WERI-Rb-1 (cell line): Measurements from ENCODE around the gene MPND.

Experiments
- DNase-seq: peaks from one replicate; pipeline ENCODE4 v3.0.0-alpha.2; 2020
- H3K27ac ChIP-seq: fragments of 250-450 bp; sonication (Bioruptor Pico); 2 replicates; pipeline ENCODE4 v1.5.1; 2020; ENCODE audit warnings: mild to moderate bottlenecking, moderate library complexity
- H3K27me3 ChIP-seq: fragments of 250-450 bp; sonication (Bioruptor Pico); 2 replicates; pipeline ENCODE4 v1.5.1; 2021; ENCODE audit warnings: mild to moderate bottlenecking, low read depth, moderate library complexity; ENCODE audit not compliant: insufficient read depth, severe bottlenecking
- H3K36me3 ChIP-seq: fragments of 250-450 bp; sonication (Bioruptor Pico); 2 replicates; pipeline ENCODE4 v1.5.1; 2020; ENCODE audit warnings: mild to moderate bottlenecking, moderate library complexity
- H3K4me3 ChIP-seq: 2 replicates; pipeline ENCODE4 v1.5.1; 2011; ENCODE audit warnings: low read depth, mild to moderate bottlenecking, control low read depth, low read length
- H3K9me3 ChIP-seq: fragments of 250-450 bp; sonication (Bioruptor Pico); 2 replicates; pipeline ENCODE4 v1.5.1; 2021; ENCODE audit warnings: mild to moderate bottlenecking, moderate library complexity; ENCODE audit not compliant: severe bottlenecking
- TF ChIP-seq, protein P1 (sequence below): IDR thresholded peaks from 2 replicates; pipeline ENCODE4 v1.5.1; 2011; ENCODE audit warnings: low read depth, mild to moderate bottlenecking, control low read depth, inconsistent platforms, low read length

Gene MPND

DNA sequence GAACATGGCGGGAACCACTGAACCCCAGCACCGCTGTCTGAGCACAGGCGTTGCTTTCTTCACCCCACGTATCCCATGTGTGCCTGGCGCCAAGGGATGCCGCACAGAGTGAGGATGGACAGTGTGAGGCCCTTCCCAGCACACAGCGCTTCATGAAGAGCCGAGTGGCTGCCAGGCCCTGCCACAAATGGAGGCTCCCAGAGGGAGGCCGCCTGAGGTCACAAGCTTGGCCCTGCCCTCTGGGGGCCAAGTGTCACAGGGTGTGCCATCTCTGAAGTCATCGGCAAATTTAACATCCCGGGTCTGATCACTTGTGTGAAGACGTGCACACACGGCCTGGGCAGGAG, 24.4 kb downstream of the MPND start:
- no peak overlapping the region for H3K27ac ChIP-seq

DNA sequence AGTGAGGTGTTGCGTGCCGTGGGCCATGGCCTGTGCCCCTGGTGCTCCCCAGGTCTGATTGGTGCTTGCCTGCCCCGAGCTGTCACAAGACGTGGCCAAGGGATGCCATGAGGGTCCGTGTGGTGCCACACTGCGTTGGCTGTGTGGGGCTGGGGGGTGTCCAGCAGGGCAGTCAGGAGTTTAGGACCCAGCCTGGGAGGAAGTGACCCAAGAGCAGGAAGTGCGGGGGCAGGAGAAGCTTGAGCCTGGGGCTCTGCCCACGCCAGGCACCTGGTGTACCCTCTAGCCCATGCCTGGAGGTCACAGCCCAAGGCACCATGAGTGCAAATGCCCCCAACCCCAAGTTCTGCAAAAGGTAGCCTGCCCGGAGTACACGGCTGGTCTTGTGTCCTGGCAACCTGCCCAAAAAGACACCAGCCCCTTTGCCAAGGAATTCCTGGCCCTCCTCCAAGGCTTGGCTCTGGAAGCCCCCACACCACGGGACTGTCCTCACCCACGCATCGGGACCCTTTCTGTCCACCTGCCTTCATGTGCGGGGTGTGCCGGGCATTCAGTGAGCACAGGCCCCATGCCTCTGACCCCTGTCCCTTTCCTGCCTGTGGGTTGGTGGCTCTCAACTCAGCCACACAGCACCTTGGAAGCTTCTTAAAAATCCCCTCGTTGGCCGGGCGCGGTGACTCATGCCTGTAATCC, 24.9 kb downstream of the MPND start:
- Histone ChIP-seq H3K36me3 (peaks cover 42% of the 10 kb centered on the region), H3K27me3 (no peaks in the 10 kb centered on the region), H3K4me3 (no peak overlapping the region), H3K27ac (peak overlapping the region; percentile 10; the same call in 1 of the 2 replicates), H3K9me3 (no peaks in the 10 kb centered on the region)
- TF ChIP-seq, protein P1, sequence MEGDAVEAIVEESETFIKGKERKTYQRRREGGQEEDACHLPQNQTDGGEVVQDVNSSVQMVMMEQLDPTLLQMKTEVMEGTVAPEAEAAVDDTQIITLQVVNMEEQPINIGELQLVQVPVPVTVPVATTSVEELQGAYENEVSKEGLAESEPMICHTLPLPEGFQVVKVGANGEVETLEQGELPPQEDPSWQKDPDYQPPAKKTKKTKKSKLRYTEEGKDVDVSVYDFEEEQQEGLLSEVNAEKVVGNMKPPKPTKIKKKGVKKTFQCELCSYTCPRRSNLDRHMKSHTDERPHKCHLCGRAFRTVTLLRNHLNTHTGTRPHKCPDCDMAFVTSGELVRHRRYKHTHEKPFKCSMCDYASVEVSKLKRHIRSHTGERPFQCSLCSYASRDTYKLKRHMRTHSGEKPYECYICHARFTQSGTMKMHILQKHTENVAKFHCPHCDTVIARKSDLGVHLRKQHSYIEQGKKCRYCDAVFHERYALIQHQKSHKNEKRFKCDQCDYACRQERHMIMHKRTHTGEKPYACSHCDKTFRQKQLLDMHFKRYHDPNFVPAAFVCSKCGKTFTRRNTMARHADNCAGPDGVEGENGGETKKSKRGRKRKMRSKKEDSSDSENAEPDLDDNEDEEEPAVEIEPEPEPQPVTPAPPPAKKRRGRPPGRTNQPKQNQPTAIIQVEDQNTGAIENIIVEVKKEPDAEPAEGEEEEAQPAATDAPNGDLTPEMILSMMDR, result no peak
- DNase-seq, result no peak

More for the DNA sequence above, 24.4 kb downstream of the MPND start:
- H3K4me3 ChIP-seq, result no peak overlapping the region
- no peak for DNase-seq
- H3K9me3 ChIP-seq, result no peaks in the 10 kb centered on the region
- no peaks in the 10 kb centered on the region for H3K27me3 ChIP-seq
- peaks cover 47% of the 10 kb centered on the region for H3K36me3 ChIP-seq
- TF ChIP-seq, protein P1, result no peak

DNA sequence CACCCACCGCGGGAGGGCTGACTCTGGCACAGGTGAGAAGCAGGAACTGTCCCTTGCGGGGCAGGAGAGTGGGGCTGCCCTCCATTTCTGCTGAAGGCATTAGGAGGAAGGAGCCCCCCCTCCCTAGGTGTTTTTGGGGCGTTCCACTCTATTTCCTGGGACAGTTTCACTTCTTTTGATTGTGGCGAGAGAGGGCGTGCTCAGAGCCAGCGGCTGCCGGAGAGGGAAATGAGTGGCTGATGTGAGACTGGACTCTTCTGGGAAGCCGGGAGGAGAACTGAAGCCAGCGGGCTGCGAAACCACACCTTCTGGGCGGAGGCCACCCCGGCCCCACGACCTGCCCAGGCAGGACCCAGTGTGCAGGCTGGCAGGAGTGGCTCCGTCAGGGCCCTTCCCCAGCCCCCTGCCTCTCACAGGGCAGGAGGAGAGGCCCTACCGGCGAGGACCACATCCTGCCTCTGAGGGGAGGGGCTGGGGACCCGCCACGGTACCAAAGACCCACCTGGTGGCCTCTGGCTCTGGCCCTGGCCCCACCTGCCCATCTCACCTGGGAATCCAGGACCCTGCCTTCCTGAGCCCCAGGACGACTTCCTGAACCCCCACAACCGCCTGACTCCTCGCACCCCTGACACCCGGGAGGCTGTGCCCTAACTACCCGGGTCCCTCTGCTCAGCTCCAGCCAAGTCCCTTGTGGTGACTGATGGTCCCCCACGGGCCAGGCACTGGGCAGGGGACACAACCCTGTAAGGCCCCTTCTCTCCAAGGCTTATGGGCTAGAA, 25.9 kb downstream of the MPND start:
- TF ChIP-seq, protein P1, result no peak
- Histone ChIP-seq H3K36me3 (peaks cover 31% of the 10 kb centered on the region), H3K27ac (peak overlapping the region; percentile 30), H3K4me3 (no peak overlapping the region), H3K27me3 (no peaks in the 10 kb centered on the region), H3K9me3 (no peaks in the 10 kb centered on the region)
- no peak for DNase-seq

DNA sequence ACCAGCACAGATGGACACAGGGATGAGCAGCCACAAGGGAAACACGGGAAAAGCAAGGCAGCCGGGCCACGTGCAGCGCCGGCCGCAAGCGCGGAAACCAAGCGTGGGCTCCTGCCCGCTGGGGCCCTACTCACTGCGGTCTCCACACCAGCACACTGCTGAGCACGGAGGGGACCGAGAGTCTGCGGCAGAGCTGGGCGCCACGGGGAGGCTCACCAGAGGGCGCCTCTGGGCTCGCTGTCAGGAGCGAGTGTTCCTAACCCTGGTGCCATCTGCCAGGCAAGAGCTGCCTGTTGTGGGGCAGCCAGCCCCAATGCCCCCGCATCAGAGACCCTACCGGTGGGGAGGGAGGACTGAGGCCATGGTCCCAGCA, 26.5 kb downstream of the MPND start:
- H3K27me3 ChIP-seq, result no peaks in the 10 kb centered on the region
- H3K27ac ChIP-seq, result peak overlapping the region; percentile 30
- H3K36me3 ChIP-seq, result peaks cover 28% of the 10 kb centered on the region
- H3K4me3 ChIP-seq, result no peak overlapping the region
- TF ChIP-seq, protein P1, result peak; percentile 89
- DNase-seq, result peak; percentile 69
- H3K9me3 ChIP-seq, result no peaks in the 10 kb centered on the region

DNA sequence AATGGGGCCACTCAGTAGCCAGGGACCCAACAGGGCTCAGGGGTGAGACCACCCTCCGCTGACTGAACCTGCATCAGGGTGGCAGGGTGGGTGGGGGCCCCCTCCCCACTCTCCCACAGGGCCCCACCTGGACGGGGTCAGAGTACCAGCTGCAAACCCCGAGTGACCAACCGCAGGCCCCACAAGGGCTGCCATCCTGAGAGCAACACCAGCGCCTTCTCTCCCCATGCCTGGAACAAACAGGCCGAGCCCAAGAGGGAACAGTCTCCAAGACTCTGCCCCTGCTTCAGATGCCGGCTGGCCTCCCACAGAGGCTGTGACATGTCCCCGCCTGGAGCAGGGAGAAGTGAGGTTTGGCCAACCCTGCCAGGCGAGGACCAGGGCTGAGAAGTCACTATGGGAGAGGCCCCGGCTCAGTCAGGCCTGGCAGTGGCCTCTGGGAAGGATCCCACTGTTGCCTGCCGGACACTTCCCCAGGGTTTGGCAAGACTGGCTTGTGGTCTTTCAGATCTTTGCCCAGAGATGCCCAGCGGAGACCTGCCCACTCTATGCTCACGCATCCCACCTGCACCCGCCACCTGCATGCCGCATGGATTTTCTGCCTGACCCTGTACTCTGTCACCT, 27.2 kb downstream of the MPND start:
- Histone ChIP-seq H3K27me3 (no peaks in the 10 kb centered on the region), H3K27ac (no peak overlapping the region), H3K9me3 (no peaks in the 10 kb centered on the region), H3K36me3 (peaks cover 21% of the 10 kb centered on the region), H3K4me3 (no peak overlapping the region)
- TF ChIP-seq, protein P1, result no peak
- no peak for DNase-seq
